Measurements from ENCODE around the gene CCDC117.
A peak's percentile ranks its signal among the peaks of the same experiment; 100 is the strongest.

CCDC117 gene

GRCh38 chr22:28783786-28784671, 11.5 kb downstream of the CCDC117 start:
- no peaks in the 10 kb centered on the region for H3K27me3 ChIP-seq
- no peak for TF ChIP-seq Cebpa-rat (IDR thresholded peaks at IDR 0.05)
- H3K4me2 ChIP-seq = no peak overlapping the region
- H3K4me3 ChIP-seq = no peak overlapping the region
- peaks cover 90 to 100% (median 94%) of the 10 kb centered on the region in 11 experiments for H3K36me3 ChIP-seq
- H3K27ac ChIP-seq = no peak overlapping the region; a peak in 1 of 22 replicates
- no peaks in the 10 kb centered on the region for H3K9me3 ChIP-seq (replicated peaks in 1 of 11)
- H3K4me1 ChIP-seq = peaks cover 9 to 21% (median 18%) of the 10 kb centered on the region in 10 experiments
- H4K20me1 ChIP-seq = peaks cover 9 to 76% (median 50%) of the 10 kb centered on the region in 11 experiments; a peak in 20 of 22 replicates
- peak overlapping the region in 2 of 11 experiments; percentile 3 to 24; a peak in 1 of 22 replicates for H3K9ac ChIP-seq

- Histone ChIP-seq H3K4me3 (no peak overlapping the region), H3K4me2 (peak overlapping the region in 8 of 11 experiments; percentile 1 to 76 (median 42); a peak in 13 of 22 replicates), H3K36me3 (peaks cover 51 to 77% (median 61%) of the 10 kb centered on the region in 11 experiments), H4K20me1 (peaks cover 4 to 64% (median 45%) of the 10 kb centered on the region in 11 experiments; a peak in 18 of 22 replicates), H3K4me1 (peaks cover 39 to 66% (median 62%) of the 10 kb centered on the region in 10 experiments), H3K27ac (peak overlapping the region in 1 of 11 experiments; percentile 30; a peak in 3 of 22 replicates), H3K9ac (peak overlapping the region in 5 of 11 experiments; percentile 1 to 24 (median 11); a peak in 1 of 22 replicates), H3K9me3 (replicated peaks in 1 of 11) (no peaks in the 10 kb centered on the region), H3K27me3 (no peaks in the 10 kb centered on the region)
- no peak for TF ChIP-seq Cebpa-rat (IDR thresholded peaks at IDR 0.05)
Measured at GRCh38 chr22:28788601-28789000, 16.1 kb downstream of the CCDC117 start.

- Histone ChIP-seq H3K9ac (peak overlapping the region in 8 of 11 experiments; percentile 14 to 72 (median 44); a peak in 14 of 22 replicates), H4K20me1 (peaks cover 29 to 76% (median 65%) of the 10 kb centered on the region in 11 experiments), H3K27me3 (no peaks in the 10 kb centered on the region), H3K36me3 (peaks cover 50 to 77% (median 60%) of the 10 kb centered on the region in 11 experiments), H3K4me3 (no peak overlapping the region), H3K4me2 (peak overlapping the region; percentile 49 to 97 (median 83); a peak in 19 of 22 replicates), H3K4me1 (peaks cover 59 to 91% (median 88%) of the 10 kb centered on the region in 10 experiments), H3K9me3 (replicated peaks in 1 of 11) (no peaks in the 10 kb centered on the region), H3K27ac (peak overlapping the region in 10 of 11 experiments; percentile 1 to 100 (median 69); a peak in 18 of 22 replicates)
- TF ChIP-seq Cebpa-rat (IDR thresholded peaks at IDR 0.05) = peak in 1 of 11 experiments; percentile 30; a peak in 1 of 22 replicates
Measured at GRCh38 chr22:28791124-28791523, 18.6 kb downstream of the CCDC117 start.

- peak overlapping the region in 10 of 11 experiments; percentile 7 to 72 (median 52); a peak in 18 of 22 replicates for H3K9ac ChIP-seq
- H3K4me2 ChIP-seq = peak overlapping the region; percentile 46 to 97 (median 83)
Measured at GRCh38 chr22:28791841-28792490, 19.5 kb downstream of the CCDC117 start.

GRCh38 chr22:28792491-28793383, 20.2 kb downstream of the CCDC117 start:
- peaks cover 45 to 91% (median 73%) of the 10 kb centered on the region in 11 experiments for H4K20me1 ChIP-seq
- H3K4me1 ChIP-seq = peaks cover 74 to 100% (median 94%) of the 10 kb centered on the region in 10 experiments
- peaks cover 50 to 77% (median 60%) of the 10 kb centered on the region in 11 experiments for H3K36me3 ChIP-seq
- peak overlapping the region; percentile 46 to 97 (median 83) for H3K4me2 ChIP-seq
- H3K9me3 ChIP-seq (replicated peaks in 1 of 11) = no peaks in the 10 kb centered on the region
- no peak for TF ChIP-seq Cebpa-rat (IDR thresholded peaks at IDR 0.05)
- H3K27ac ChIP-seq = peak overlapping the region; percentile 8 to 100 (median 60); a peak in 20 of 22 replicates
- H3K4me3 ChIP-seq = peak overlapping the region in 3 of 10 experiments; percentile 9 to 31 (median 16); a peak in 3 of 20 replicates
- peak overlapping the region; percentile 26 to 72 (median 48); a peak in 18 of 22 replicates for H3K9ac ChIP-seq
- H3K27me3 ChIP-seq = no peaks in the 10 kb centered on the region; a peak in 1 of 22 replicates

More at GRCh38 chr22:28791841-28792490, 19.5 kb downstream of the CCDC117 start:
- Histone ChIP-seq H3K9me3 (replicated peaks in 1 of 11) (no peaks in the 10 kb centered on the region), H3K27me3 (no peaks in the 10 kb centered on the region; a peak in 1 of 22 replicates), H4K20me1 (peaks cover 37 to 83% (median 70%) of the 10 kb centered on the region in 11 experiments), H3K27ac (peak overlapping the region in 10 of 11 experiments; percentile 1 to 100 (median 69); a peak in 20 of 22 replicates), H3K4me1 (peaks cover 68 to 99% (median 96%) of the 10 kb centered on the region in 10 experiments), H3K4me3 (0 out of 20 replicates have a peak overlapping the region, but pooled peaks of 1 of the 10 experiments have one; percentile 31), H3K36me3 (peaks cover 50 to 77% (median 60%) of the 10 kb centered on the region in 11 experiments)
- TF ChIP-seq Cebpa-rat (IDR thresholded peaks at IDR 0.05) = no peak

GRCh38 chr22:28793976-28794584, 21.6 kb downstream of the CCDC117 start:
- peak overlapping the region in 8 of 10 experiments; percentile 89 to 99 (median 95); a peak in 13 of 20 replicates for H3K4me3 ChIP-seq
- peaks cover 57 to 80% (median 63%) of the 10 kb centered on the region in 11 experiments for H3K36me3 ChIP-seq
- H3K4me2 ChIP-seq = peak overlapping the region; percentile 76 to 97 (median 91); a peak in 21 of 22 replicates
- H3K27ac ChIP-seq = peak overlapping the region in 9 of 11 experiments; percentile 1 to 100 (median 99); a peak in 15 of 22 replicates
- peak overlapping the region; percentile 27 to 100 (median 99); a peak in 18 of 22 replicates for H3K9ac ChIP-seq
- TF ChIP-seq Cebpa-rat (IDR thresholded peaks at IDR 0.05) = no peak
- H3K9me3 ChIP-seq (replicated peaks in 1 of 11) = peaks cover 0 to 5% (median 0%) of the 10 kb centered on the region in 11 experiments; a peak in 2 of 22 replicates
- H3K4me1 ChIP-seq = peaks cover 74 to 92% (median 83%) of the 10 kb centered on the region in 10 experiments
- no peaks in the 10 kb centered on the region; a peak in 1 of 22 replicates for H3K27me3 ChIP-seq
- peaks cover 58 to 98% (median 82%) of the 10 kb centered on the region in 11 experiments for H4K20me1 ChIP-seq

All from BLaER1 treated with 17β-estradiol and CSF1 and Interleukin-3, amounts not matched to agents 10 nM and 100 nM (cell line).